IMR-90 (cell line): ENCODE data around the gene POLR3K. TPM values are rescaled to one million over a fixed set of nuclear protein-coding genes. Genes with fewer than 3 reads are reported as not detected.

Experiments used
- ATAC-seq: fragments of 200-7000 bp; cut with Tn5 transposase; 2 replicates; pipeline ENCODE4 v1.9.1; 2020; ENCODE audit warnings: low read depth, mild to moderate bottlenecking, moderate library complexity
- BruUV-seq: library from RNA; stranded (reverse); fragments of 400-500 nt; replicated peaks from 2 replicates; lab custom pipeline; 2021; lab: Mats Ljungman, UMichigan
- CTCF ChIA-PET: fragments of 300-600 bp; formaldehyde crosslinking; extraction: SDS; loops from one replicate; lab custom pipeline; 2021; ENCODE audit warnings: antibody characterized with exemption; lab: Yijun Ruan, JAX
- POLR2A ChIA-PET: fragments of 300-600 bp; sonication (Branson Sonifier 250); formaldehyde crosslinking; loops from one replicate; lab custom pipeline; 2022; ENCODE audit warnings: antibody characterized with exemption; ENCODE audit not compliant: unreplicated experiment; lab: Charles Lee
- DNase-seq: peaks from one replicate; pipeline ENCODE4 v3.0.0; 2013
- H2AFZ ChIP-seq: replicated peaks from 2 replicates; pipeline ENCODE3; 2013; ENCODE audit warnings: low read length, mild to moderate bottlenecking; ENCODE audit not compliant: poor library complexity
- H2AK5ac ChIP-seq: 2 replicates; pipeline ENCODE4 v1.6.1; 2013; ENCODE audit warnings: low read depth, low read length, inconsistent platforms
- H2AK9ac ChIP-seq: replicated peaks from 2 replicates; pipeline ENCODE3; 2013; ENCODE audit warnings: mild to moderate bottlenecking, low read depth, low read length, moderate library complexity; ENCODE audit not compliant: poor library complexity
- H2BK120ac ChIP-seq: 2 replicates; pipeline ENCODE4 v1.6.1; 2013; ENCODE audit warnings: low read depth, low read length, inconsistent platforms
- H2BK15ac ChIP-seq: 3 replicates; pipeline ENCODE4 v1.6.1; 2013; ENCODE audit warnings: low read depth, low read length, inconsistent platforms
- H2BK20ac ChIP-seq: 2 replicates; pipeline ENCODE4 v1.6.1; 2013; ENCODE audit warnings: low read depth, mild to moderate bottlenecking, inconsistent platforms, low read length, moderate library complexity
- H2BK5ac ChIP-seq: 2 replicates; pipeline ENCODE4 v1.6.1; 2013; ENCODE audit warnings: mild to moderate bottlenecking, low read depth, low read length, inconsistent platforms; ENCODE audit not compliant: poor library complexity, severe bottlenecking
- H3K14ac ChIP-seq: replicated peaks from 2 replicates; pipeline ENCODE4 v1.6.1; 2013; ENCODE audit warnings: low read depth, low read length, inconsistent platforms
- H3K18ac ChIP-seq: 2 replicates; pipeline ENCODE4 v1.6.1; 2013; ENCODE audit warnings: low read depth, low read length, control low read depth
- H3K23ac ChIP-seq: 2 replicates; pipeline ENCODE4 v1.6.1; 2013; ENCODE audit warnings: low read depth, low read length, inconsistent platforms
- H3K27ac ChIP-seq: 2 replicates; pipeline ENCODE4 v1.5.1; 2013; ENCODE audit warnings: mild to moderate bottlenecking, control low read depth, low read length; ENCODE audit not compliant: insufficient read depth
- H3K27me3 ChIP-seq: 2 replicates; pipeline ENCODE4 v1.6.1; 2013; ENCODE audit warnings: low read length; ENCODE audit not compliant: control insufficient read depth, insufficient read depth
- H3K36me3 ChIP-seq: 2 replicates; pipeline ENCODE4 v1.6.1; 2013; ENCODE audit warnings: low read length, mixed read lengths; ENCODE audit not compliant: control insufficient read depth, insufficient read depth
- H3K4ac ChIP-seq: 2 replicates; pipeline ENCODE4 v1.6.1; 2013; ENCODE audit warnings: low read depth, low read length, inconsistent platforms
- H3K4me1 ChIP-seq: 2 replicates; pipeline ENCODE4 v1.6.1; 2013; ENCODE audit warnings: low read length, mixed read lengths; ENCODE audit not compliant: control insufficient read depth, insufficient read depth
- H3K4me2 ChIP-seq: 2 replicates; pipeline ENCODE4 v1.6.1; 2013; ENCODE audit warnings: low read depth, mild to moderate bottlenecking, control low read depth, low read length, moderate library complexity
- H3K4me3 ChIP-seq: 2 replicates; pipeline ENCODE4 v1.5.1; 2013; ENCODE audit warnings: low read depth, mild to moderate bottlenecking, control low read depth, low read length, moderate library complexity; ENCODE audit not compliant: insufficient read depth
- H3K56ac ChIP-seq: 2 replicates; pipeline ENCODE4 v1.6.1; 2013; ENCODE audit warnings: low read length, inconsistent platforms; ENCODE audit not compliant: insufficient read depth; ENCODE audit errors: extremely low read depth
- H3K79me1 ChIP-seq, 2 experiments: 2 replicates each; pipeline ENCODE4 v1.6.1; 2013; ENCODE audit warnings: low read length in 2 of 2, inconsistent platforms in 1 of 2, low read depth in 1 of 2
- H3K9ac ChIP-seq: 2 replicates; pipeline ENCODE4 v1.6.1; 2013; ENCODE audit warnings: low read depth, low read length, control low read depth
- H3K9me1 ChIP-seq: 2 replicates; pipeline ENCODE4 v1.6.1; 2013; ENCODE audit warnings: low read length, inconsistent platforms; ENCODE audit not compliant: insufficient read depth
- H3K9me3 ChIP-seq: 2 replicates; pipeline ENCODE4 v1.6.1; 2013; ENCODE audit warnings: low read length; ENCODE audit not compliant: control insufficient read depth, insufficient read depth
- H4K20me1 ChIP-seq: 2 replicates; pipeline ENCODE4 v1.6.1; 2013; ENCODE audit warnings: low read length, inconsistent platforms; ENCODE audit not compliant: insufficient read depth
- H4K5ac ChIP-seq: 2 replicates; pipeline ENCODE4 v1.6.1; 2013; ENCODE audit warnings: mild to moderate bottlenecking, low read depth, low read length, control low read depth
- H4K8ac ChIP-seq, 2 experiments: 2 replicates each; pipeline ENCODE4 v1.6.1; 2013; ENCODE audit warnings: low read depth in 2 of 2, low read length in 2 of 2, control low read depth in 1 of 2, inconsistent platforms in 1 of 2
- H4K91ac ChIP-seq: 2 replicates; pipeline ENCODE4 v1.6.1; 2013; ENCODE audit warnings: low read depth, low read length, inconsistent platforms; ENCODE audit not compliant: insufficient read depth
- CEBPB ChIP-seq: IDR thresholded peaks from 2 replicates; pipeline ENCODE4 v1.6.1; 2012; ENCODE audit warnings: low read depth, low read length, improper control_type of control experiment
- ELK1 ChIP-seq: fragments of 150-350 bp; IDR thresholded peaks from 2 replicates; pipeline ENCODE4 v1.6.1; 2016; ENCODE audit warnings: low read depth, mild to moderate bottlenecking, low read length, moderate library complexity, borderline replicate concordance
- MXI1 ChIP-seq: IDR thresholded peaks from 2 replicates; pipeline ENCODE4 v1.6.1; 2012; ENCODE audit warnings: low read depth, mild to moderate bottlenecking, low read length, moderate library complexity, borderline replicate concordance
- NFE2L2 ChIP-seq: fragments of 150-350 bp; IDR thresholded peaks from 2 replicates; pipeline ENCODE4 v1.6.1; 2016; ENCODE audit warnings: low read depth, mild to moderate bottlenecking, low read length
- POLR2A ChIP-seq: IDR thresholded peaks from 2 replicates; pipeline ENCODE4 v1.6.1; 2012; ENCODE audit warnings: mild to moderate bottlenecking, low read depth, low read length
- RAD21 ChIP-seq: IDR thresholded peaks from 2 replicates; pipeline ENCODE4 v1.6.1; 2012; ENCODE audit warnings: low read length, improper control_type of control experiment
- RCOR1 ChIP-seq: IDR thresholded peaks from 2 replicates; pipeline ENCODE4 v1.6.1; 2012; ENCODE audit warnings: mild to moderate bottlenecking, low read length, improper control_type of control experiment; ENCODE audit not compliant: insufficient replicate concordance
- RFX5 ChIP-seq: IDR thresholded peaks from 2 replicates; pipeline ENCODE4 v1.8.0; 2012; ENCODE audit warnings: low read depth, mild to moderate bottlenecking, low read length, moderate library complexity
- USF2 ChIP-seq: fragments of 150-350 bp; IDR thresholded peaks from 2 replicates; pipeline ENCODE4 v1.6.1; 2017; ENCODE audit warnings: mild to moderate bottlenecking, antibody characterized with exemption, low read length, low read depth
- WGBS, 2 experiments: methylation state at CpG; one replicate each; pipeline versions ENCODE4 v1.1.5 to v1.1.7; 2013; ENCODE audit warnings: missing lambda C conversion rate in 2 of 2; ENCODE audit not compliant: insufficient read length in 1 of 2; ENCODE audit errors: extremely low coverage in 2 of 2; 5-methylcytosine and 5-hydroxymethylcytosine counted together
- dilution Hi-C: fragments of 300-500 bp; cut with HindIII; formaldehyde crosslinking; loops from one replicate; pipeline ENCODE4 v1.14.3; 2018; ENCODE audit warnings: low sequenced_read_pairs; ENCODE audit not compliant: unreplicated experiment
- in situ Hi-C: fragments of 300-500 bp; cut with MboI; formaldehyde crosslinking; loops from 3 replicates; pipeline ENCODE4 v1.14.3; 2019; ENCODE audit warnings: low sequenced_read_pairs, inconsistent platforms, mixed read lengths
- intact Hi-C: fragments of 100-400 bp; cut with micrococcal nuclease; formaldehyde crosslinking; loops from 2 replicates; pipeline ENCODE4 v1.10.0; 2022
- polyA plus RNA-seq, 3 experiments: library from polyadenylated mRNA; depleted of rRNA; stranded (reverse); fragments of >200 nt; gene quantifications; 2 replicates each; pipeline ENCODE4 v1.2.3, GENCODE V29; 2012; ENCODE audit warnings: low replicate concordance in 1 of 3
- total RNA-seq: library from RNA; depleted of rRNA; stranded (reverse); fragments of >200 nt; gene quantifications from 2 replicates; pipeline ENCODE4 v1.2.3, GENCODE V29; 2012
- TF ChIP-seq, protein P1 (sequence below): conservative IDR thresholded peaks from 2 replicates; pipeline ENCODE4 v1.5.1; 2012; ENCODE audit warnings: mild to moderate bottlenecking, low read depth, low read length, improper control_type of control experiment

POLR3K gene
- total and polyA plus RNA-seq, 2 of the 4 experiments (the other 2 are of a cell fraction), result 9.0 to 39.5 TPM

DNA sequence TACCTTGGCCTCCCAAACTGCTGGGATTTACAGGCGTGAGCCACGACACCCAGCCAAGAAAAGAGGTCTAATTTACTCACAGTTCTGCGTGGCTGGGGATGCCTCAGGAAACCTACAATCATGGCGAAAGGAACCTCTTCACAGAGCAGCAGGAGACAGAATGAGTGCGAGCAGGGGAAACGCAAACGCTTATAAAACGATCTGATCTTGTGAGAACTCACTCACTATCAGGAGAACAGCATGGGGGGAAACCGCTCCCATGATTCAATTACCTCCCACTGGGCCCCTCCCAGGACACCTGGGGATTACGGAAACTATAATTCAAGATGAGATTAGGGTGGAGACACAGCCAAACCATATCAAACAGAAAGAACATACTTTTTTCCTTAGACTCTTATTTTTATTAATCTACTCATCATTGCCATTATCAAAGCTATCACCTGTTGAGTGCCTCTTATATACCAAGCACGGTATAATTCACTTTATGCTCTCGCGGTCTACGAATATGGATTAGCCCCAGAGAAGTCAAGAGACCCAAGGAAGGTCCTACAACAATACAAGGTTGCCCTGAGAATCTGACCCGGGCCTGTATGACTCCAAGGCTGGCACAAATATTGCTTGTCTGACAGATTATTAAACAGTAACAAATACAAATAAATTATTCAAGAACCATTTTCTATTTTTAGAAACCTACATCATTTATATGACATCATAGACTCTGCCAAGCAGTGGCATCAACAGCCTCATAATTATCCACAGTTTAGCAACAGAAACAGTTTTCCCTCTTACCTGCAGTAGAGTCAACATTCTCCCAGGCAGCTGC is 2.4 kb downstream of the POLR3K start (continued):
- no peak for TF ChIP-seq ELK1
- no peak for TF ChIP-seq POLR2A

- in situ Hi-C loops (no loop called here), intact Hi-C loops (no loop called here), dilution Hi-C loops (no loop called here)
- Histone ChIP-seq H4K5ac (no peak overlapping the region), H3K4me3 (no peak overlapping the region), H3K36me3 (peaks cover 13% of the 10 kb centered on the region), H3K18ac (no peak overlapping the region), H3K56ac (no peak overlapping the region), H3K27me3 (no peaks in the 10 kb centered on the region), H2AFZ (peak overlapping the region; percentile 41), H3K9me3 (no peaks in the 10 kb centered on the region), H3K4ac (no peak overlapping the region), H4K91ac (no peak overlapping the region), H3K9me1 (peaks cover 4% of the 10 kb centered on the region; the same call in 1 of the 2 replicates), H2BK20ac (no peak overlapping the region), H3K4me2 (no peak overlapping the region), H2BK120ac (no peak overlapping the region), H3K4me1 (peaks cover 5% of the 10 kb centered on the region; the same call in 1 of the 2 replicates), H3K14ac (no peak overlapping the region), H2BK5ac (no peak overlapping the region), H2BK15ac (no peak overlapping the region), H3K9ac (no peak overlapping the region), H3K79me1 (peaks cover 14 to 30% of the 10 kb centered on the region in 2 experiments; a peak in 3 of 4 replicates), H2AK9ac (no peak overlapping the region), H3K23ac (no peak overlapping the region), H4K8ac (no peak overlapping the region), H2AK5ac (no peak overlapping the region), H4K20me1 (peaks cover 3% of the 10 kb centered on the region; the same call in 1 of the 2 replicates), H3K27ac (no peak overlapping the region)
- POLR2A ChIA-PET, result no interaction called here
- no CpG with 5 or more reads among the region's 7 CpGs for WGBS, 2 experiments
- ATAC-seq (no peak), DNase-seq (no peak)
- CTCF ChIA-PET, result no interaction called here
- BruUV-seq, result no TSS peak
- TF ChIP-seq NFE2L2 (no peak), ELK1 (no peak), CEBPB (no peak), RAD21 (no peak), USF2 (no peak), POLR2A (no peak), RFX5 (no peak), RCOR1 (no peak), MXI1 (no peak)
- TF ChIP-seq, protein P1, sequence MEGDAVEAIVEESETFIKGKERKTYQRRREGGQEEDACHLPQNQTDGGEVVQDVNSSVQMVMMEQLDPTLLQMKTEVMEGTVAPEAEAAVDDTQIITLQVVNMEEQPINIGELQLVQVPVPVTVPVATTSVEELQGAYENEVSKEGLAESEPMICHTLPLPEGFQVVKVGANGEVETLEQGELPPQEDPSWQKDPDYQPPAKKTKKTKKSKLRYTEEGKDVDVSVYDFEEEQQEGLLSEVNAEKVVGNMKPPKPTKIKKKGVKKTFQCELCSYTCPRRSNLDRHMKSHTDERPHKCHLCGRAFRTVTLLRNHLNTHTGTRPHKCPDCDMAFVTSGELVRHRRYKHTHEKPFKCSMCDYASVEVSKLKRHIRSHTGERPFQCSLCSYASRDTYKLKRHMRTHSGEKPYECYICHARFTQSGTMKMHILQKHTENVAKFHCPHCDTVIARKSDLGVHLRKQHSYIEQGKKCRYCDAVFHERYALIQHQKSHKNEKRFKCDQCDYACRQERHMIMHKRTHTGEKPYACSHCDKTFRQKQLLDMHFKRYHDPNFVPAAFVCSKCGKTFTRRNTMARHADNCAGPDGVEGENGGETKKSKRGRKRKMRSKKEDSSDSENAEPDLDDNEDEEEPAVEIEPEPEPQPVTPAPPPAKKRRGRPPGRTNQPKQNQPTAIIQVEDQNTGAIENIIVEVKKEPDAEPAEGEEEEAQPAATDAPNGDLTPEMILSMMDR, result no peak
Observed at GRCh38 chr16:47234-47633, 6.2 kb downstream of the POLR3K start.
